GM19240 (cell line): ENCODE measurements around the gene PGP.

ENCODE experiments used
- DNase-seq: peaks from one replicate; pipeline ENCODE4 v3.0.0; 2011; ENCODE audit warnings: low spot score; ENCODE audit not compliant: insufficient read length

PGP gene

DNA sequence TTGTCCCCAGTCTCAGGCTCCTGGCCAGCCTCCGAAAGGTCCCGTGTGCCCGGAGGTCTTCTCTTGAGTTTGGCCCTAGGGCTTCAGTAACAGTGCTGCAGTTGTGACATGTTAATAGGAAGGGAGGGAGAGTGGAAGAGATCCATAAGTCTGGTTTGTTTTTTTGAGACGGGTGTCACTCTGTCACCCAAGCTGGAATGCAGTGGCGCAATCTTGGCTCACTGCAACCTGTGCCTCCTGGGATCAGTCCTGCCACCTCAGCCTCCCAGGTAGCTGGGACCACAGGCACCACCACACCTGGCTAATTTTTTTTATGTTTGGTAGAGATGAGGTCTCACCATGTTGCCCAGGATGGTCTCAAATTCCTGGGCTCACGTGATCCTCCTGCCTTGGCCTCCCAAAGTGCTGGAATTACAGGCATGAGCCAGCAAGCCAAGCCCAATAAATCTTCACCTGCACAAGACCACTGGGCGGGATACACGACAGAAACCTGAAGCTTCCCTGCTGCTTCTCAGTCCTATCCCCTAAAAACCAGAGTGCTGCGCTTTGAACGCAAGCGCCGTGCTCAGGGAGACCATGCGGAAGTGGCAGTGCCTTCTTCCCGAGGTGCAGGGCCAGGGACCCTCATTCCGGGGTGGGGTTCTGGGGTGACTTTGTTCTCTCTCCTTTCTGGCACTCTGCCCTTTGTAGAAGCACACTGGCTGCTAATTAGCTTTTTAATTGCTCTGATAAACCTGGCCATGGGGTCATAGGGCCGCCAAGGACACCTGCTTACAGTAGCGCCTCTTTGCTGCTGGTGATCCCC is 48.2 kb downstream of the PGP start:
- DNase-seq: no peak

DNA sequence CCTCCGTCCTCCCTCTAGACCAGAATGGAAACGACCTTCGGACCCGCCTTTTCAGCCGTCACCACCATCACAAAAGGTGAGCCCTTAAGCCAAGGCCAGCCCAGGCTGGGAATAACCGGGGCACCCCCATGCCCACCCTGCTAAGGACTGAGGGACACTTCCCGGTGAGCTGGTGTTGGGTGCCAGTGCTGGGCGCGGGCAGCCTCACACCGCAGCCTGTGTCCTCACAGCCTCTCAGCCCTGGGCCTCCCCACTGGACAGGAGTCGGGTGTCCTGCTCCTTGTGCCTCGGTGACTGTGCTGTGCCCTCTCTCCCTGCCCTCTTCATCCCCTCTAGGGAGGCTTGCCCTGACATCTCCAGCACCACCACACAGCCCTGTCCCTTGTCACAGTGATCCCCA is 48.8 kb downstream of the PGP start:
- DNase-seq: no peak

DNA sequence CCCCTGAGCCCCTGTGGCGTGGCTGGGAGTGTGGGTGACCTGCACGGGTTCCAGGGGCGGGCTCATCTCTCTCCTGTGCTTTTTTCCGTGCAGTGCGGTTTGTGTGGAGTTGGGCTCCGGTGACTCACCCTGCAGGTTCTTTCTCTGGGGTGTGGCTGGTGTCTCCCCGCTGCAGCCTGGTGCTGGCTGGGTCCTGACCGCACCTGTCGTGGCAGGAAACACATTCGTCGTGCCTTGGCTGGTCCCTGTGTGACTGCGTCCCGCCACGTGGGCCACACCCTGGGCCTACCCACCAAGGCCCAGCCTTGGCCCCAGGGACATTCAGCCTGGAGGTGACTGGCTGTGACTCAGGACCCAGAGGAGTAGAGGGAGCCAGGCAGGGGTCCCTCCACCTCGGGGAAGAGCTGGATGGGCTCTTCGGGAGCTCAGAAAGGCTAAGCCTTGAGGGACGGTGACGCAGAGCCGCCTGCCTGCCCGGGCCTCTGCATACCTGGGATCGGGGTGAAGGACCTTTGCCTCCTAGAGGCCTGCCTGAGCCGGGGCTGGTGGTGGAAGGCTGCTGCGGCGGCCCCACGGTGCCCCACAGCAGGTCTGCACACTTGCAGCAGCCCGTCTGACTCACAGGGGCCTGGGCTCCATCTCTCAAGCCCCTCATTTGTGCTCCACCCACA is 51.3 kb downstream of the PGP start:
- DNase-seq: no peak

DNA sequence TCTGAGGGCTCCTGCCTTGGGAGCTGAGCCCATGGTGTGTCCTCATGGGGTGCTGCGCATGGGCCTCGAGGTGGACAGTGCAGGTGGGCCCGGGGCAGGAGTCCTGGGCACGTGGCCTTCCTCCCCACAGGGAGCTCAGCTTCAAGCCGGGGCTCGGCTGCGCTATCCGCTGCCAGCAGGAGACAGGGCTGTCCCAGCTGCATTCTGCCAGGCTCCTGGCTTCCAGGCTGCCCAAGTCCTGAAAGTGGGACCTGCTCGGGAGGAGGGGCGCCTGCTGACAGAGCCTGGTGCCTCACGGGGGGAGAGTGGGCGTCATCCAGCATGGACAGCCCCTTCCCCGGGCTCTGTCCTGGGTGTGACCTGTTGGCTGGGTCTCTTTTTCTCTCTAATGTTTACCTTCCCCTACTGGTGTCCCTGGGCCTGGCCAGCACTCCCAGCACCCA is 51.9 kb downstream of the PGP start:
- DNase-seq: no peak

DNA sequence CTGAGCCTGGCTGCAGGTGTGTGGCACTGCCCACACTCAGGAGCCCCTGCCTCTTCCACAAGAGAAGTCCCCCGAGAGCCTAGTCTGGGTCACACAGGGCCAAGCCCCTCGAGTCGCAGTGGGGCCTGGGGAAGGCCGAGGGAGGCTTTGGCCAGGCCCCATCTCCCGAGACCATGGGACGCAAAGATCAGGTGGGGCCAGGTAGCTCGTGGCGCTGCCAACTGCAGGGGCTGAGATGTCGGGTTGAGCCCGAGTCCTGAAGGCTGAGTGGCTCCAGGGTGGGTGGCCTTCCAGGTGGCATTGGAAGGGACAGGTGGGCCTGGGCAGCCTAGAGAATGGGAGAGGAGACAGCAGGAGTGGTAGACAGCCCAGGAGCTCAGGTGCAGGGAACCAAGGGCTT is 52.7 kb downstream of the PGP start:
- DNase-seq: no peak
